Measurements from ENCODE around the gene R3HDM2. TPM values are rescaled to one million over a fixed set of nuclear protein-coding genes. Genes with fewer than 3 reads are reported as not detected.
"Not testable (repeated sequence)": the region's sequence is repeated elsewhere in the genome, so short reads cannot be mapped to it uniquely, and the experiment has no call there.

Gene R3HDM2
- total RNA-seq, 4 donors from 2014 or later = 21.7 to 37.6 (median 29.3) TPM

DNA sequence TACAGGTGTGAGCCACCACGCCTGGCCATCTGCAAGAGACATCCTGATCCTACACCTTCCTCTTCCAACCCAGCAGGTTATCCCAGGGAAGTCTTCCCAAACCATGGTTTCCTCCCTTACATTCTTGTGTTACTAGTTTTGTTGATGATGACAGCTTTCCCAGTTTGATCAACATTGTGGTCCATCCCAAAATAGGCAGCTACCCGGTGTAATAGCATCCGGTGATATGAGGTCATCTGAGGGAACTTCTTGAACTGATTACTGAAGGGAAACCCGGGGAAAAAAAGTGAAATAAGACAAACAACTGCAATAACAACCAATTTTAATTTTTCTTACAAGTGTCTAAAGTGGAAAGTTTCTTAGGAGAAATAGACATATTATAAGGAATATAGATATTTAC is 134.6 kb downstream of the R3HDM2 start:
- TF ChIP-seq, protein P1, sequence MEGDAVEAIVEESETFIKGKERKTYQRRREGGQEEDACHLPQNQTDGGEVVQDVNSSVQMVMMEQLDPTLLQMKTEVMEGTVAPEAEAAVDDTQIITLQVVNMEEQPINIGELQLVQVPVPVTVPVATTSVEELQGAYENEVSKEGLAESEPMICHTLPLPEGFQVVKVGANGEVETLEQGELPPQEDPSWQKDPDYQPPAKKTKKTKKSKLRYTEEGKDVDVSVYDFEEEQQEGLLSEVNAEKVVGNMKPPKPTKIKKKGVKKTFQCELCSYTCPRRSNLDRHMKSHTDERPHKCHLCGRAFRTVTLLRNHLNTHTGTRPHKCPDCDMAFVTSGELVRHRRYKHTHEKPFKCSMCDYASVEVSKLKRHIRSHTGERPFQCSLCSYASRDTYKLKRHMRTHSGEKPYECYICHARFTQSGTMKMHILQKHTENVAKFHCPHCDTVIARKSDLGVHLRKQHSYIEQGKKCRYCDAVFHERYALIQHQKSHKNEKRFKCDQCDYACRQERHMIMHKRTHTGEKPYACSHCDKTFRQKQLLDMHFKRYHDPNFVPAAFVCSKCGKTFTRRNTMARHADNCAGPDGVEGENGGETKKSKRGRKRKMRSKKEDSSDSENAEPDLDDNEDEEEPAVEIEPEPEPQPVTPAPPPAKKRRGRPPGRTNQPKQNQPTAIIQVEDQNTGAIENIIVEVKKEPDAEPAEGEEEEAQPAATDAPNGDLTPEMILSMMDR (IDR thresholded peaks at IDR 0.05) = no peak
- no peak for TF ChIP-seq POLR2A (IDR thresholded peaks at IDR 0.05)
- H3K4me1 ChIP-seq = no peaks in the 10 kb centered on the region
- H3K36me3 ChIP-seq = peaks cover 0 to 100% (median 30%) of the 10 kb centered on the region in 3 donors
- DNase-seq = no peak
- H3K27ac ChIP-seq = no peak overlapping the region
- H3K27me3 ChIP-seq = no peaks in the 10 kb centered on the region
- WGBS, 2 donors = 93 to 97% methylated on average over 3 to 4 of the region's 4 CpGs
- H3K4me3 ChIP-seq = no peak overlapping the region
- intact Hi-C loops (cut with DNase I) = no loop called here
- no peaks in the 10 kb centered on the region for H3K9me3 ChIP-seq

DNA sequence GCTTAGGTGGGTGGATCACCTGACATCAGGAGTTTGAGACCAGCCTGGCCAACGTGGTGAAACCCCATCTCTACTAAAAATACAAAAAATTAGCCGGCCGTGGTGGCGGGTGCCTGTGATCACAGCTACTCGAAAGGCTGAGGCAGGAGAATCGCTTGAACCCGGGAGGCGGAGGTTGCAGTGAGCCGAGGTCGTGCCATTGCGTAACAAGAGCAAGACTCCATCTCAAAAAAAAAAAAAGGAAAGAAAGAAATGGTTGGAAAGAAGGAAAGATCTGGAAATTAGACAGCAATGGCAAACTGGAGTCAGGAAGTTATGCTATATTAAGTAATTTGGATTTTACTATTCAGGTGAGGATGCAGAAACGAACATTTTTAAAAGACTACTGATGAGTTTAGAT is 148.8 kb downstream of the R3HDM2 start:
- Histone ChIP-seq H3K36me3 (peaks cover 0 to 100% (median 18%) of the 10 kb centered on the region in 3 donors), H3K4me1 (peaks cover 0 to 18% (median 11%) of the 10 kb centered on the region in 3 donors)
- H3K27me3 ChIP-seq; H3K27ac ChIP-seq; H3K9me3 ChIP-seq; intact Hi-C loops (cut with DNase I); H3K4me3 ChIP-seq; DNase-seq: not testable (repeated sequence)
- 87 to 92% methylated on average over 12 of the region's 12 CpGs for WGBS, 2 donors

DNA sequence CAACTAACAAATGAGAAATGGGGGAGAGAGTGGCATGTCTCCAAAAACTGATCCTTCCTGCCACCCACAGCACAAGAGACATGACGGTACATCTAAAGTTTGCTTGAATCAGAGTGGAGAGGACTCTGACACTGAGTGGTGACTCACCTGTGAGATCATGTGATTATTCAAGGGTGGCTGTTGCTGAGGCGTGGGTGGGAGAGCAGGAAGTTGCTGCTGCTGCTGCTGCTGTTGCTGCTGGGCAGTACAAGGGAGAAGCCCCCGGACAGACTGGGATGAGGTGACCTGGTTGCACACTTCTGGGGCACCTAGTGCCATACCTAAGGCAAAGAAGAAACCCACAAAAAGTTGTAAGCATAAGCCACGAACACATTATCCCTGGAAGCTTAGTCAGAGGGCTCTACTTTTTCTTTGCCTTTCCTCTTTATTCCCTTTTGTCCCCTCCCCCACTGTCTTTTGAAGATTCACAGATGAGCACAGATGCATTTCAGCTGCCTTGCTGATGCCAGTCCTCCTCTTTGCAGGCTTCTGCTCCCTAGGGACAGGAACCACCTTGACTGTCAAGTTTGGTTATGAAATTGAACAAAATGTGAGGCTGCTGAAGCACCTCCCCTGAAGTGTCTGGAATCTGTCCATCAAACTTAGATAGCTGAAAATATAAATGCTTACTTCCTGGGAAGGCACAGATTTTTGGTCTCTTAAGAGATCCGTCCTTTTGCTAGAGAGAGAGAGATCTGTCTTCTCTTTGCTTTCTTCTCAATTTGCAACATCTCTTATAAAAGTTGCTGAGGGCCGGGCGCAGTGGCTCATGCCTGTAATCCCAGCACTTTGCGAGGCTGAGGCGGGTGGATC is 150.4 kb downstream of the R3HDM2 start:
- 45 to 51% methylated on average over 7 to 8 of the region's 9 CpGs for WGBS, 2 donors
- H3K9me3 ChIP-seq = no peaks in the 10 kb centered on the region
- intact Hi-C loops (cut with DNase I) = no loop called here
- no peak for DNase-seq
- H3K36me3 ChIP-seq = peaks cover 0 to 100% (median 13%) of the 10 kb centered on the region in 3 donors
- no peak overlapping the region for H3K4me3 ChIP-seq
- H3K4me1 ChIP-seq = peaks cover 0 to 18% (median 11%) of the 10 kb centered on the region in 3 donors
- TF ChIP-seq, protein P1 (IDR thresholded peaks at IDR 0.05) = no peak
- no peak for TF ChIP-seq POLR2A (IDR thresholded peaks at IDR 0.05)
- peak overlapping the region; percentile 42 to 71 (median 52) for H3K27ac ChIP-seq
- H3K27me3 ChIP-seq = no peaks in the 10 kb centered on the region

DNA sequence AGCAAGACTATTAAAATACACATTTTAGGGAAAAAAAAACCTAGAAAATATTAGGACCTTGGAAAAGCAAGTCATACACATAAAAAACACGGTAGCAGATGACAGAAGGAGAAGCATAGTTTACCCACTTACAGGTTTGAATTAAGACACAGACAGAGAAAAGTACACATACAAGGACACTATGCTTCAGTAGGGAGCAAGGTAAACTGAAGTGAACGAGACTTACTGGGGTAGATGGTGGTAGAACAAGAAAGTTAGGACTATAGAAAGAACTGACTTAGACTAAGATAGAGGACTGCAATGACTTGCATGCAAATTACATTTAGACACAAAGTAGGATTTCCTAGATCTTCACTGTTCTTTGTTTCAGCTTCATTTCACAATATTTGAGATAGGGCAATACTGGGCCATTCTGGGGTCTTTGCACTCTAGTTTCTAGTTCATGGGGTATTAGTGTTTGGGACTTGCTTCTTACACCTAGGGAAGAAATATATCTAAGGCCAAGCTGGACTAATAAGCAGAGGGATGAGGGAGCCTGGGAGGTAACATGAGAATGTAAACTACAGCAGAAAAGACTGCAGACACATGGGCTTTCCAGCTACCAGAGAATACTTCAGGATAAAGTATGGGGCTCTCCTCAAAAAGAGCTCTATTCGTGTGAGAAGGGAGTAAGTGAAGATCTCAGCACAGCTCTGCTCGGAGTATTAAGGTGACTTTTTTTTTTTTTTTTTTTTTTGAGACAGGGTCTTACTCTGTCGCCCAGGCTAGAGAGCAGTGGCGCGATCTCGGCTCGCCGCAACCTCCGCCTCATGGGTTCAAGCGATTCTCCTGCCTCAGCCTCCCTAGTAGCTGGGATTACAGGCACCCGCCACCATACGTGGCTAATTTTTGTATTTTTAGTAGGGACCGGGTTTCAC is 152.1 kb downstream of the R3HDM2 start:
- no peak for TF ChIP-seq POLR2A (IDR thresholded peaks at IDR 0.05)
- TF ChIP-seq, protein P1 (IDR thresholded peaks at IDR 0.05) = no peak
- intact Hi-C loops (cut with DNase I) = no loop called here
- WGBS, 2 donors = 86 to 93% methylated on average over 13 of the region's 15 CpGs
- DNase-seq = no peak
- Histone ChIP-seq H3K4me3 (no peak overlapping the region), H3K4me1 (peaks cover 0 to 18% (median 11%) of the 10 kb centered on the region in 3 donors), H3K36me3 (peaks cover 0 to 98% (median 13%) of the 10 kb centered on the region in 3 donors), H3K27me3 (no peaks in the 10 kb centered on the region), H3K9me3 (no peaks in the 10 kb centered on the region), H3K27ac (no peak overlapping the region)

DNA sequence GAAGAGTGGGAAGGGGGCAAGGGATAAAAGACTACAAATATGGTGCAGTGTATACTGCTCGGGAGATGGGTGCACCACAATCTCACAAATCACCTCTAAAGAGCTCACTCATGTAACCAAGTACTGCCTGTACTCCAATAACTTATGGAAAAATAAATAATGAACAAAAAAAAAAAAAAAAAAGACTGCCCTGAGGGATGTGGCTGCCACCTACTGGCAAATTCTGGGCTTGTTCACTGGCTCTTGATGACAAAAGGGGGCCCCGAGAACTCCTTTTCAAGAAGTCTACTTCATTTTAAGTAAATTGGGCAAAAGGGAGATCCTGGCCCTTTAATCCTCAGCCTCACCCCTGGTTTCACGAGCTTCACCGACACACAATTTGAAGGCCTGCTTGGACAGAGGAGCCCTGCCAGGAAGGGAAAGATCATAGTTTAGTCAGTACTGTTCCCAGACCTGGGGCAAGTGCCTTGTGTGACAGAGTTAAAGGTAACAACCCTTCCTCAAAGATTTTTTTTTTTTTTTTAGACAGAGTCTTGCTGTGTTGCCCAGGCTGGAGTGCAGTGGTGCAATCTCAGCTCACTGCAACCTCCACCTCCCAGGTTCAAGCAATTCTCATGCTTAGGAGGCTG is 153.8 kb downstream of the R3HDM2 start:
- 55 to 79% methylated on average over 4 of the region's 4 CpGs for WGBS, 2 donors
- peaks cover 0 to 98% (median 13%) of the 10 kb centered on the region in 3 donors for H3K36me3 ChIP-seq
- H3K4me1 ChIP-seq = peaks cover 0 to 14% (median 11%) of the 10 kb centered on the region in 3 donors
- intact Hi-C loops (cut with DNase I) = no loop called here
- H3K9me3 ChIP-seq = no peaks in the 10 kb centered on the region
- no peak overlapping the region for H3K4me3 ChIP-seq
- DNase-seq = no peak
- no peak for TF ChIP-seq POLR2A (IDR thresholded peaks at IDR 0.05)
- TF ChIP-seq, protein P1 (IDR thresholded peaks at IDR 0.05) = peak in 1 of 6 experiments; percentile 19
- H3K27me3 ChIP-seq = no peaks in the 10 kb centered on the region
- H3K27ac ChIP-seq = no peak overlapping the region

DNA sequence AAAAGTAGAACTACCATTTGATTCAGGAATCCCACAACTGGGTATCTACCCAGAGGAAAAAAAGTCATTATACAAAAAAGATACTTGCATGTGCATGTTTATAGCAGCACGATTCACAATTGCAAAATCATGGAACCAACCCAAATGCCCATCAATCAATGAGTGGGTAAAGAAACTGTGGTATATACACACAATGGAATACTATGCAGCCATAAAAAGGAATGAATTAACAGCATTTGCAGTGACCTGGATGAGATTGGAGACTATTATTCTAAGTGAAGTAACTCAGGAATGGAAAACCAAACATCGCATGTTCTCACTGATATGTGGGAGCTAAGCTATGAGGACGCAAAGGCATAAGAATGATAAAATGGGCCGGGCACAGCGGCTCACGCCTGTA is 154.6 kb downstream of the R3HDM2 start:
- H3K27me3 ChIP-seq; H3K9me3 ChIP-seq; H3K27ac ChIP-seq; intact Hi-C loops (cut with DNase I); DNase-seq; H3K4me3 ChIP-seq: not testable (repeated sequence)
- Histone ChIP-seq H3K4me1 (peaks cover 0 to 14% (median 11%) of the 10 kb centered on the region in 3 donors), H3K36me3 (peaks cover 0 to 98% (median 13%) of the 10 kb centered on the region in 3 donors)
- 85 to 98% methylated on average over 6 of the region's 6 CpGs for WGBS, 2 donors
